SKM-1 treated with dmso at 0.1 percent for 144 hours (cell line): ENCODE data around the gene MYO15B.

Source experiments
- DNase-seq: peaks from one replicate; lab custom pipeline; 2025; ENCODE audit not compliant: unreplicated experiment; lab: John Stamatoyannopoulos, UW

The MYO15B gene

DNA sequence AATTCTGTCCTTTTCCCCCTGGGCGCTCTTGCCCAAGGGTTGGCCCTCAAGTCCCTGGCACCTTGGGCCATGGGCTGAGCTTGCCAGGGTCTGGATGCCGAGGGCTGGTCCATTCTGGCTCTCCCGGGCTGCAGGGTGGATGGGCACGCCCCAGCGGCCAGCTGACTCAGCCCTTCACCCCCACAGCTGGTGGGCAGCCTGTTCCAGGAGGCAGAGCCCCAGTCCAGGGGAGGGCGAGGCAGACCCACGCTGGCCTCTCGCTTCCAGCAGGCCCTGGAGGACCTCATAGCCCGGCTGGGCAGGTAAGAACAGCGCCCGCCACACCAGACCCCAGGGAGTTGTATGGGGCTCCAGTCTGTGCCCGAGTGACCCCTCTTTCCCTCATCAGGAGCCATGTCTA is 15.0 kb downstream of the MYO15B start:
- no peak for DNase-seq

GRCh38 chr17:75603123-75603522 is 15.5 kb downstream of the MYO15B start:
- no peak for DNase-seq

DNA sequence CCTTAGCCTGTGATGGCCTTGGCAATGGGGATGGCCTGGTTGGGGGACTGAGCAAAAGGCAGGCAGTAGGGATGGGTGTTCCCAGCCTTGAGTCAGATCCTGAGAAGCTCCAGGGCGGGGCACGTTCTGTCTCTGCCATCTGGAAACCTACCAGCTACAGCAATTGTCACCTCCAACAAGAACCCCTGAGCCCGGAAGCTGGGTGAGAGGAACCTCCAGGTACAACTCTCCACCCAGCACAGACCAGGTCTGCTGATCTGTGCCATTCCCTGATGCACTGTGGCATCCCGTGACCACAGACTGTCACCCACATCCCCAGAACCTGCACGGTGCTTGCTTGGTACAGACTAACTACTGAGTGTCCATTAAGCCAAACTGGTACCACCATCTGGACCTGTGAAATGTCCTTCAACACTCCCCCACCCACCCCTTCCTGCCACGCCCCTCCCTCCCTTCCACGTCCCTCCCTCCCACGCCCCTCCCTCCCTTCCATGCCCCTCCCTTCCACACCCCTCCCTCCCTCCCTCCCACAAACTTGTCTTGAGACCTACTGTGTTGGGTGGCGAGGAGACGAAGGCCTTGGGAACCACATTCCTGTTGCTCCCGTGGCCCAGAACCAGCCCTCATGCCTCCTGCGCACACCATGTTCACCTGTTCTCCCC is 16.6 kb downstream of the MYO15B start:
- no peak for DNase-seq

DNA sequence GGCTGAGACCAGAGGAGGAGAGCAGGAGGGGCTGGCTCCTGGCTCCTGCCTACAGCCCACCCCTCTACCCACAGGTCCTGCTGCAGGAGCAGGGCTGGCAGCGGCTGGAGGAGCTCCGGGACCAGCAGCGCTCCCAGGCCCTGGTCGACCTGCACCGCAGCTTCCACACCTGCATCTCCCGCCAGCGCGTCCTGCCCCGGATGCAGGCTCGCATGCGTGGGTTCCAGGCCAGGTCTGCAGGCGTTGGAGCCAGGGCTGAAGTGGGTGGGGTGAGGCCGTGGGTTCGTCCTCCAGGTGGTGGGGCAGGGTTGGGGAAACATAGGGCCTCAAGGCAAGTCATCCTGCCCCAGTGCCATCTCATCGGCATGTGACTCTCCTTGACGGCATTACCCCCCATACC is 18.2 kb downstream of the MYO15B start:
- no peak for DNase-seq

DNA sequence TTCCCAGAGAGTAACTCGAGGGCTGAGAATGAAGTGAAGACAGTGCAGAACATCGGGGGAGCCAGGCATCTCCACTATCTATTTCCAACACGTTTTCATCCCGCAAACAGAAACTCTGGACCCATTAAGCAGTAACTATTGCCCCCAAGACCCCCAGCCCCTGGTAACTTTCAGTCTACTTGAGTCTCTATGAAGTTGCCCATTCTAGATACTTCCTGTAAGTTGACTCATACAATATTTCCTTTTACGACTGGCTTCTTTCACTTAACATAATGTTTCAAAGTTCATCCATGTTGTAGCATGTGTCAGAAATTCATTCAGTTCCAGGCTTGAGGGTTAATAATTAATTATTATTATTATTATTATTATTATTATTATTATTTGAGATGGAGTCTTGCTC is 19.5 kb downstream of the MYO15B start:
- no peak for DNase-seq

- DNase-seq: no peak
Observed at GRCh38 chr17:75610103-75610984, 22.7 kb downstream of the MYO15B start.

- no peak for DNase-seq
Observed at GRCh38 chr17:75611851-75612429, 24.3 kb downstream of the MYO15B start.

- DNase-seq: no peak
Observed at GRCh38 chr17:75612906-75613626, 25.5 kb downstream of the MYO15B start.

DNA sequence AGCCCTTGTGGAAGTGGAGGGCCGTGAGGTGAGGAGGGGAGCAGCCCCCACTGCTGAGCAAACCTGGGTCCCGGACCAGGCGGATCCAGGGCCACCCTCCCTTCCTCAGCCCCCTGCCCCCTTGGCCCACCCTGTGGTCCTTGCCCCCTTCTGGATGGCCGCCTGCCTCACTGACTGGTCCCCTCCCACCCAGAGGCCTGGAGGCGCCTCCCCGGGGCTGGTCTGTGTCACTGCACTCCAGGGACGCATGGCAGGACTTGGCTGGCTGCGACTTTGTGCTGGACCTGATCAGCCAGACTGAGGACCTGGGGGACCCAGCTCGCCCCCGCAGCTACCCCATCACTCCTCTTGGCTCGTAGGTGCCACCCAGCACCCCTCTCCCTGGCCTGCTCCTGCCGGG is 26.4 kb downstream of the MYO15B start:
- DNase-seq: no peak

- no peak for DNase-seq
Observed at GRCh38 chr17:75614556-75615270, 27.1 kb downstream of the MYO15B start.

DNA sequence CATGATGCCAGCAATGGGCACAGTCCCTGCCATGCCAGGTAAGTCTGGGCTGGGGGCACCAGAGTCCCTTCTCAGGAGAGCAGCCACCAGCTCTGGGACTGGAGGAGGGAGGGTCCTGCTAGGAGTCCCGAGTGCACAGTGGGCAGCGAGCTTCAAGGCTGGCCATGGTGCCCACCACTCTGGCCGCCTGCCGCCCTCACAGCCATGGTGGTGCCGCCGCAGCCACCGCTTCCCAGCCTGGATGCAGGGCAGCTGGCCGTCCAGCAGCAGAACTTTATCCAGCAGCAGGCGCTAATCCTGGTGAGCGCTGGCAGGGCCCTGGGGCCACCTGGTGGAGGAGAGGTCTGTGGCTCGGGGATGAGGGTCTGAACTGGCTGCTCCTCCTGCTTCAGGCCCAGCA is 27.7 kb downstream of the MYO15B start:
- no peak for DNase-seq

DNA sequence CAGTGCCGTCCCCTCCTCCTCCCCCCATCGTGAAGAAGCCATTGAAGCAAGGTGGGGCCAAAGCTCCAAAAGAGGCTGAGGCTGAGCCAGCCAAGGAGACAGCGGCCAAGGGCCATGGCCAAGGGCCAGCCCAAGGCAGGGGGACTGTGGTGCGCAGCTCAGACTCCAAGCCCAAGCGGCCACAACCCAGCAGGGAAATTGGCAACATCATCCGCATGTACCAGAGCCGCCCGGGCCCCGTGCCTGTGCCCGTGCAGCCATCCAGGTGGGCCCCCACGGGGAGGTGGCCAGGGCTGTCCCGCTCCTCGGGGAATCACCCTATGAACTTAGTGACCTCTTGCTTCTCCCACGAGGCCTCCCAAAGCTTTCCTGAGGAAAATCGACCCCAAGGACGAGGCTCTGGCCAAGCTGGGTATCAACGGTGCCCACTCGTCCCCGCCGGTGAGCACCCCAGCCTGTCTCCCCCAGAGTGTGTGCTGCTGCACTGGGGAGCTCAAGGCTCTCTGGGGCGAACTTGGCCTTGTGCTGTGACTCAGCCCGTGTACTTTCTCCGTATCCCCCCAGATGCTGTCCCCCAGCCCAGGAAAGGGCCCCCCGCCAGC is 29.0 kb downstream of the MYO15B start:
- no peak for DNase-seq

DNA sequence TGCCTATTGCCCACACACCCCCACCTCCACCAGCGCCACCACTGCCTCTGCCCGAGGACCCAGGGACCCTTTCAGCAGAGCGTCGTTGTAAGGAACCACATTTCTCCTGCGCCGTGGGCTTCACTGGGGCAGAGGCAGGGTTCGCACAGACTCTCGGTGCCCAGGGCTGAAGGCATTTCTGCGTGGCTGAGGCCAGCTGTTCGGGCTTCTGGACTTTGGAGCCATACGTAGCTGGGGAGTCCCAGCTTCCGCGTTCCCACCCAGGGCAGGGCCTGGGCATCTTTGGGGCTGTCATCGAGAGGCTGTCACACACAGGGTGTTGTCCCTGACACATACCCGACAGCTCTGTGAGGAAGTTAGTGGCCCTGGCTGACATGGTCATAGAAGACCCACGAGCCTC is 29.6 kb downstream of the MYO15B start:
- no peak for DNase-seq

DNA sequence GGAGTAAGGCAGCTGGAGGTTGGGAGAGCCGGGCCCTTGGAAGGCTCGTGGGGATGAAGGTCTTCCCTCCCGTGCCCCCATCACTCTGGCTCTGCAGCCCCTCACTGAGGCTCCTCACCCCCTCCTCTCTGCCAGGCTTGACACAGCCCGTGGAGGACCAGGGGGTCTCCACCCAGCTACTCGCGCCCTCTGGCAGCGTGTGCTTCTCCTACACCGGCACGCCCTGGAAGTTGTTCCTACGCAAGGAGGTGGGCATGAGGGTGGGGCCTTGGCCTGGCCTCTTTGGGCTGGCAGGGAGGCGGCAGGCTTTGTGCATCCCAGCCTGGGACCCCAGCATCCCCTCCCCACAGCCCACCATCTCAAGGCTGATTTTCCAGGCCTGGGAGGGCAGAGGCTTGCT is 30.1 kb downstream of the MYO15B start:
- DNase-seq: no peak

- DNase-seq: peak; percentile 2
Observed at GRCh38 chr17:75619506-75620431, 32.2 kb downstream of the MYO15B start.

GRCh38 chr17:75621489-75621888 is 33.9 kb downstream of the MYO15B start:
- no peak for DNase-seq

- no peak for DNase-seq
Observed at GRCh38 chr17:75622076-75622475, 34.5 kb downstream of the MYO15B start.

DNA sequence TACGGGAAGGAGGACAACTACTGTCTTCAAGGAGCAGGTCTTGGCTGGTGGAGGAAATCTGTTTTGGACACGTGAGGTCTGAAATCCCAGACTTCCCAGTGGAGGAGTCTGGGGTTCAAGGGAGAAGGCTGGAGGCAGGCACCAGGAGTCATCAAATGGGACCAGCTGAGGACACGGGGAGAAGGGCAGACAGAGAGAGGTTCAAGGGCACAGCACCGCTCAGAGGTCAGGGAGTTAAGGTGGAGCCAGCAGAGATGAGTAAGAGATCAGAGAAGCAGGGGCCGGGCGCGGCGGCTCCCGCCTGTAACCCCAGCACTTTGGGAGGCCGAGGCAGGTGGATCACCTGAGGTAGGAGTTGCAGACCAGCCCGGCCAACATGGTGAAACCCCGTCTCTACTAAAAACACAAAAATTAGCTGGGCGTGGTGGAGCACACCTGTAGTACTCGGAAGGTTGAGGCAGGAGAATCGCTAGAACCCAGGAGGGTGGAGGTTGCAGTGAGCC is 35.2 kb downstream of the MYO15B start:
- DNase-seq: no peak

DNA sequence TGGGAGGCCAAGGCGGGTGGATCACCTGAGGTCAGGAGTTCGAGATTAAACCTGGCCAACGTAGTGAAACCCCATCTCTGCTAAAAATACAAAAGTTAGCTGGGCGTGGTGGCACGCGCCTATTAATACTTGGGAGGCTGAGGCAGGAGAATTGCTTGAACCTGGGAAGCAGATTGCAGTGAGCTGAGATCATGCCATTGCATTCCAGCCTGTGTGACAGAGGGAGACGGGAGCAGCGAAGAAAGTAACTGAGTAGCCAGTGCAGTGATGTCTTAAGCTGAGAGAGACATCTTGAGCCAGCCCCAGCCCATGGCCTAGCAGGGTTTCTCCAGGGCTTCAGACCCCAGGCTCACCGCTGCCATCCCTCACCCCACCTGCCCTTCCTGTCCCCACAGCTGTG is 35.8 kb downstream of the MYO15B start:
- no peak for DNase-seq
